Measurements from ENCODE around the gene DLGAP1. TPM values are rescaled to one million over a fixed set of nuclear protein-coding genes. Genes with fewer than 3 reads are reported as not detected.

DLGAP1 gene
- total RNA-seq, 3 donors from 2014 or later, result 0.96 to 17.6 (median 5.2) TPM

DNA sequence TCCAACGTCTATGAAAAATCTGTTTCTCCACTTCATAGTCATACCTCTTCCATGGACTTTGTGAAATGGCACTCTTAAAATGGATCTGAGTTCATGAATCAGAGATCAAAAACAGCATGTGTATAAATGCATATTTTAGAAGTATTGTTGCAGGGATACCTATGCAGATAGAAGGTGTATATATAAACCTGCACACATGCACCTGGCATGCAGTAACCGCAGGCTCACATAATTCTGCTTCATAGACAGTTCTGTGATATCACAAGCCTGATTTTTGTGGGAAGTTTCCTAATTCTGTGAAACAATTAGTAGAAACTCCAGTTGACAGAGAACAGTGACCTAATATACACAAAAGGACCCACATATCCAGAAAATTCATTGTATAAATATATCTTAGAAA, 583.4 kb downstream of the DLGAP1 start:
- TF ChIP-seq, protein P1, sequence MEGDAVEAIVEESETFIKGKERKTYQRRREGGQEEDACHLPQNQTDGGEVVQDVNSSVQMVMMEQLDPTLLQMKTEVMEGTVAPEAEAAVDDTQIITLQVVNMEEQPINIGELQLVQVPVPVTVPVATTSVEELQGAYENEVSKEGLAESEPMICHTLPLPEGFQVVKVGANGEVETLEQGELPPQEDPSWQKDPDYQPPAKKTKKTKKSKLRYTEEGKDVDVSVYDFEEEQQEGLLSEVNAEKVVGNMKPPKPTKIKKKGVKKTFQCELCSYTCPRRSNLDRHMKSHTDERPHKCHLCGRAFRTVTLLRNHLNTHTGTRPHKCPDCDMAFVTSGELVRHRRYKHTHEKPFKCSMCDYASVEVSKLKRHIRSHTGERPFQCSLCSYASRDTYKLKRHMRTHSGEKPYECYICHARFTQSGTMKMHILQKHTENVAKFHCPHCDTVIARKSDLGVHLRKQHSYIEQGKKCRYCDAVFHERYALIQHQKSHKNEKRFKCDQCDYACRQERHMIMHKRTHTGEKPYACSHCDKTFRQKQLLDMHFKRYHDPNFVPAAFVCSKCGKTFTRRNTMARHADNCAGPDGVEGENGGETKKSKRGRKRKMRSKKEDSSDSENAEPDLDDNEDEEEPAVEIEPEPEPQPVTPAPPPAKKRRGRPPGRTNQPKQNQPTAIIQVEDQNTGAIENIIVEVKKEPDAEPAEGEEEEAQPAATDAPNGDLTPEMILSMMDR (IDR thresholded peaks at IDR 0.05), result no peak
- TF ChIP-seq POLR2AphosphoS5 (IDR thresholded peaks at IDR 0.05), result no peak
- no peak for TF ChIP-seq POLR2A (IDR thresholded peaks at IDR 0.05)
- no peak for DNase-seq (ENCODE audit: low spot score in 2 of 2)
- H3K9me3 ChIP-seq, result no peaks in the 10 kb centered on the region
- H3K27me3 ChIP-seq, result no peaks in the 10 kb centered on the region
- no peak overlapping the region for H3K4me3 ChIP-seq
- H3K36me3 ChIP-seq, result no peaks in the 10 kb centered on the region
- H3K4me1 ChIP-seq, result no peaks in the 10 kb centered on the region
- intact Hi-C loops (cut with DNase I; ENCODE audit: low total_unique reads), result no loop called here
- H3K27ac ChIP-seq, result no peak overlapping the region

DNA sequence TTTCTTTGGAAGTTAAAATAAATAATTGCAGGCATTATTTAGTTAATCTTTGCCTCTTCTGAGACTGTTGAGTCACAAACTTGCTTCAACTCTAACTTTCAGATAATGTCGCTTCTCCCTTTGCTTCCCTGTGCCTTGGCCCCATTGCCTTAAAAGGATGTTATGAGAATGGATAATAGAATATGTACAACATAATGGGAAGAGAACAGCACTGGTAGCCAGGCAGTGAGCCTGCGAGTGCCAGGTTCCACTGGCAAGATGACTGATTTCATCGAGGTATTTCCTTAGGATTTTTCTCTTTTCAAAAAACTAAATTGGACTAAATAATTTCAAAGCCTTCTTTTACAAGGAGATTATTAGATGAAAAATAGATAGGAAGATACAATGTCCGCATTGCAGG, 584.2 kb downstream of the DLGAP1 start:
- Histone ChIP-seq H3K9me3 (no peaks in the 10 kb centered on the region), H3K4me3 (no peak overlapping the region), H3K36me3 (no peaks in the 10 kb centered on the region), H3K4me1 (no peaks in the 10 kb centered on the region), H3K27me3 (no peaks in the 10 kb centered on the region), H3K27ac (no peak overlapping the region)
- intact Hi-C loops (cut with DNase I; ENCODE audit: low total_unique reads), result no loop called here
- no peak for DNase-seq (ENCODE audit: low spot score in 2 of 2)
- no peak for TF ChIP-seq POLR2A (IDR thresholded peaks at IDR 0.05)
- TF ChIP-seq, protein P1 (IDR thresholded peaks at IDR 0.05), result no peak
- no peak for TF ChIP-seq POLR2AphosphoS5 (IDR thresholded peaks at IDR 0.05)

DNA sequence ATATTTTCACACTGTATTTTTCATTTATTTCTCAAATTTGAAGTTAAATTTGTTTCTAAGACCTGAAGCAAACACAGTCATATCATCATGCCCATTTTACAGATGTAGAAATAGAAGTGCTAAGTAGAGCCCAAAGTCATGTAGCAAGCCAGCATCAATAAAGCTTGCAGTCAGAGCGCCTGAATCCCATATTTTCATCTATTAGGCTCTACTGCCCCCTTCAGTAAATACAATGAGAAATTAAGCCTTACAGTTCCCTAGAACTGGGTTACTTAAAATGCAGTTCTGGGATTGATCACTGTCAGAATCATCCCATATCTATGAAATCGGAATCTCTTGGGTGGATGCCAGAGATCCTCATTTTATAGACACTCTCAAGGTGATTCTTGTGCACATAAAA, 585.3 kb downstream of the DLGAP1 start:
- intact Hi-C loops (cut with DNase I; ENCODE audit: low total_unique reads), result no loop called here
- no peak overlapping the region for H3K4me3 ChIP-seq
- no peaks in the 10 kb centered on the region for H3K9me3 ChIP-seq
- no peaks in the 10 kb centered on the region for H3K4me1 ChIP-seq
- H3K27me3 ChIP-seq, result no peaks in the 10 kb centered on the region
- no peak for DNase-seq (ENCODE audit: low spot score in 2 of 2)
- TF ChIP-seq POLR2A (IDR thresholded peaks at IDR 0.05), result no peak
- TF ChIP-seq, protein P1 (IDR thresholded peaks at IDR 0.05), result peak; percentile 16 to 38 (median 36)
- no peak overlapping the region for H3K27ac ChIP-seq
- H3K36me3 ChIP-seq, result no peaks in the 10 kb centered on the region

DNA sequence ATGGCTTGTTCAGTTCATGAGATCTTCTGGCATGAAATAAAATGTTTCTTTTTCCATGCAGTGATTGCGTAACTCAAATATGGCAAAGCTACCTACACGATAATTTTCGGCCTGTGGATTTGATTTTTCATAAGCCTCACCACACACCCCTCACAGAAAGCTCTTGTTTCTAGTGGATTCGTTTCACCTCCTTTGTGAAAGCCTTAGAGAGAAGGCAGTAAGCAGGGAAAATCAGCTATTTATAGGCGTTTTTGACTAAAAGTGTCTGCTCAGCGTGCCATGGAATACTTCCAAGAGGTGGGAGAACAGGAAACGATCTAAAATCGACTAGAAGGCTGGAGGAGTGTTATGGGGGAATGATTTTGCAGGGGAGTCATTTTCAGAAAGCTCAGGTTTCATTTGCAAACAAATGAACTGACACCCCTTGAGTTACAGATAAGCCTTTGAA, 587.2 kb downstream of the DLGAP1 start:
- Histone ChIP-seq H3K9me3 (no peaks in the 10 kb centered on the region), H3K36me3 (no peaks in the 10 kb centered on the region), H3K4me1 (no peaks in the 10 kb centered on the region), H3K27ac (peak overlapping the region in 1 of 2 donors; percentile 23), H3K4me3 (no peak overlapping the region), H3K27me3 (no peaks in the 10 kb centered on the region)
- intact Hi-C loops (cut with DNase I; ENCODE audit: low total_unique reads), result no loop called here
- DNase-seq (ENCODE audit: low spot score in 2 of 2), result no peak
- TF ChIP-seq, protein P1 (IDR thresholded peaks at IDR 0.05), result no peak
- TF ChIP-seq POLR2AphosphoS5 (IDR thresholded peaks at IDR 0.05), result no peak
- no peak for TF ChIP-seq POLR2A (IDR thresholded peaks at IDR 0.05)

DNA sequence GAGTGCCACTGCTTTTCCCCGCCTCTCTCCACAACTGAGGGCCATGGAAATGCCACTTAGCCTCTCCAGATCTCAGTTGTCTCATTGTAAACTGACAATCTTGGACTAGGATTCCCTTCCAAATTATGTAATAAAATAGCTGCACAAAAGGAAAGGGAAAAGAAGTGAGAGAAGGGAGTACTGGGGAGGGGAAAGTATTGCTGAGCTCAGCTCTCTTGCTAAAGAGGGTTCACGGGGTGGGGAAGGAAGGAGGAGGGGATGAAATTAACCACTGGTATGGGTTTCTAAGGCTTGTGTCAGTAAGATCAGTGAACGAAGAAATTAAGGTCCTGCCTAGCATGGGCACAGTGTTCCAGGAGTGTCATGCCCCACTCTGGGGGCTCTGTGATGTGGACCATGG, 587.9 kb downstream of the DLGAP1 start:
- intact Hi-C loops (cut with DNase I; ENCODE audit: low total_unique reads), result no loop called here
- Histone ChIP-seq H3K27me3 (no peaks in the 10 kb centered on the region), H3K9me3 (no peaks in the 10 kb centered on the region), H3K27ac (peak overlapping the region in 1 of 2 donors; percentile 59), H3K36me3 (no peaks in the 10 kb centered on the region), H3K4me1 (no peaks in the 10 kb centered on the region), H3K4me3 (no peak overlapping the region)
- TF ChIP-seq POLR2A (IDR thresholded peaks at IDR 0.05), result no peak
- no peak for TF ChIP-seq POLR2AphosphoS5 (IDR thresholded peaks at IDR 0.05)
- TF ChIP-seq, protein P1 (IDR thresholded peaks at IDR 0.05), result no peak
- DNase-seq (ENCODE audit: low spot score in 2 of 2), result no peak

Measured in breast epithelium (tissue), 4 donors.